Stimulated activated memory B cell treated with anti-CD40 and anti-IgM and Interleukin-4, amounts not matched to agents 10 μg/mL and 1 μg/mL and 100 μg/mL, for 72 hours (primary cell): ENCODE data around the gene PTPRA.
"Not testable (repeated sequence)": the region's sequence is repeated elsewhere in the genome, so short reads cannot be mapped to it uniquely, and the experiment has no call there.

ENCODE experiments used
- ATAC-seq: fragments of 150-1000 bp; cut with Tn5 transposase; 2 replicates; pipeline ENCODE4 v1.10.0; 2021
- H3K27ac Mint-ChIP-seq: one replicate; pipeline ENCODE4 v1.8.0; 2022; ENCODE audit warnings: mild to moderate bottlenecking, mixed read lengths
- H3K27me3 Mint-ChIP-seq: one replicate; pipeline ENCODE4 v1.8.0; 2022; ENCODE audit warnings: mixed read lengths
- H3K36me3 Mint-ChIP-seq: one replicate; pipeline ENCODE4 v1.8.0; 2022; ENCODE audit warnings: mixed read lengths
- H3K4me1 Mint-ChIP-seq: one replicate; pipeline ENCODE4 v1.8.0; 2022; ENCODE audit warnings: mixed read lengths
- H3K4me3 Mint-ChIP-seq: one replicate; pipeline ENCODE4 v1.8.0; 2022; ENCODE audit warnings: mild to moderate bottlenecking, moderate library complexity, mixed read lengths
- H3K9me3 Mint-ChIP-seq: one replicate; pipeline ENCODE4 v1.8.0; 2022; ENCODE audit warnings: mixed read lengths

Gene PTPRA

DNA sequence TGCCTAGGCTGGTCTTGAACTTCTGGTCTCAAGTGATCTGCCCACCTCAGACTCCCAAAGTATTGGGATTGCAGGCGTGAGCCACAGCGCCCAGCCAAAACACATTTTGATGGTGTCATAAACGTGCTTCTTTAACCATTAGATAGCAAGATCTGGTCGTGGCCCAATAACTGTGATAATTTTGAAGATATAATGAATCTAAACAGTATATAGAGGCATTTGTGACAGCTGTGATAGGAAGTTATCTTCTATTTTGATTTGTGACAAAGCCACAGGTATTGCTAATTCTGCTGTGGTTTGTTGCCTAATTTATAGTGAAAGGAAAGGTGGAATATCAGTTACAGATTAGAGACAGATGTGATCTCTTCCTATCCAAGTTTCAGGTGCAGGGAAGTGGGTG lies 197.4 kb downstream of the PTPRA start:
- peaks cover 46% of the 10 kb centered on the region for H3K4me1 Mint-ChIP-seq

GRCh38 chr20:3071266-3071609 lies 198.0 kb downstream of the PTPRA start:
- no peaks in the 10 kb centered on the region for H3K27me3 Mint-ChIP-seq
- H3K9me3 Mint-ChIP-seq: no peaks in the 10 kb centered on the region
- H3K36me3 Mint-ChIP-seq: no peaks in the 10 kb centered on the region
- H3K4me3 Mint-ChIP-seq: peak overlapping the region; percentile 79
- H3K27ac Mint-ChIP-seq: no peak overlapping the region
- H3K4me1 Mint-ChIP-seq: peaks cover 46% of the 10 kb centered on the region
- no peak for ATAC-seq

More for the DNA sequence above, 197.4 kb downstream of the PTPRA start:
- Mint-ChIP-seq H3K36me3 (no peaks in the 10 kb centered on the region), H3K27ac (no peak overlapping the region), H3K4me3 (peak overlapping the region; percentile 79), H3K27me3 (no peaks in the 10 kb centered on the region), H3K9me3 (no peaks in the 10 kb centered on the region)
- no peak for ATAC-seq

DNA sequence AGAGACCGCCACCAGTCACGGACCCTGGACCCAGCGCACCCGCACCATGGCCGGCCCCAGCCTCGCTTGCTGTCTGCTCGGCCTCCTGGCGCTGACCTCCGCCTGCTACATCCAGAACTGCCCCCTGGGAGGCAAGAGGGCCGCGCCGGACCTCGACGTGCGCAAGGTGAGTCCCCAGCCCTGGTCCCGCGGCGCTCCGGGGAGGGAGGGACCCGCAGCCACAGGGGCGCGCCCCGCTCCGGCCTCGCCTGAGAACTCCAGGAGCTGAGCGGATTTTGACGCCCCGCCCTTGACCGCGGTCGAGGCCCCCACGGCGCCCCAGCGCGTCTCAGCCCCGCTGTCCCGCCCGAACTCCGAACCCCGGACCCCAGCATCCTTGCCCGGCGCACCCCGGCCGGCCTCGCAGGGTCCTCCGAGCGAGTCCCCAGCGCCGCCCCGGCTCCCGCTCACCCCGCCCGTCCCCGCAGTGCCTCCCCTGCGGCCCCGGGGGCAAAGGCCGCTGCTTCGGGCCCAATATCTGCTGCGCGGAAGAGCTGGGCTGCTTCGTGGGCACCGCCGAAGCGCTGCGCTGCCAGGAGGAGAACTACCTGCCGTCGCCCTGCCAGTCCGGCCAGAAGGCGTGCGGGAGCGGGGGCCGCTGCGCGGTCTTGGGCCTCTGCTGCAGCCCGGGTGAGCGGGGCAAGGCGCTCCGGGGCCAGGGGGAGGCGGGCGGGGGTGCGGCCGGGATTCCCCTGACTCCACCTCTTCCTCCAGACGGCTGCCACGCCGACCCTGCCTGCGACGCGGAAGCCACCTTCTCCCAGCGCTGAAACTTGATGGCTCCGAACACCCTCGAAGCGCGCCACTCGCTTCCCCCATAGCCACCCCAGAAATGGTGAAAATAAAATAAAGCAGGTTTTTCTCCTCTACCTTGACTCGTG lies 198.6 kb downstream of the PTPRA start, which contains the start of gene OXT:
Gene OXT (plus strand): TSS at position 11 of the 920 bp plus-strand sequence. CDS start 36 bp downstream, at position 47.
- peak within 1 kb of the TSS; percentile 76 for H3K27ac Mint-ChIP-seq
- H3K27me3 Mint-ChIP-seq: no peaks in the 10 kb centered on the region
- H3K9me3 Mint-ChIP-seq: no peaks in the 10 kb centered on the region
- peak; percentile 76 for ATAC-seq
- peak within 1 kb of the TSS; percentile 79 for H3K4me3 Mint-ChIP-seq
- H3K4me1 Mint-ChIP-seq: peaks cover 46% of the 10 kb centered on the region
- H3K36me3 Mint-ChIP-seq: no peaks in the 10 kb centered on the region

- peak overlapping the region; percentile 76 for H3K27ac Mint-ChIP-seq
- peaks cover 39% of the 10 kb centered on the region for H3K4me1 Mint-ChIP-seq
- H3K36me3 Mint-ChIP-seq: no peaks in the 10 kb centered on the region
- peak overlapping the region; percentile 79 for H3K4me3 Mint-ChIP-seq
- no peak for ATAC-seq
- H3K27me3 Mint-ChIP-seq: no peaks in the 10 kb centered on the region
- H3K9me3 Mint-ChIP-seq: no peaks in the 10 kb centered on the region
Measured at GRCh38 chr20:3072530-3073250, 199.4 kb downstream of the PTPRA start.

GRCh38 chr20:3073251-3073643 lies 200.0 kb downstream of the PTPRA start:
- not testable (repeated sequence) for H3K4me3 Mint-ChIP-seq, ATAC-seq, H3K9me3 Mint-ChIP-seq, H3K27me3 Mint-ChIP-seq, H3K36me3 Mint-ChIP-seq, H3K27ac Mint-ChIP-seq
- H3K4me1 Mint-ChIP-seq: peaks cover 34% of the 10 kb centered on the region

DNA sequence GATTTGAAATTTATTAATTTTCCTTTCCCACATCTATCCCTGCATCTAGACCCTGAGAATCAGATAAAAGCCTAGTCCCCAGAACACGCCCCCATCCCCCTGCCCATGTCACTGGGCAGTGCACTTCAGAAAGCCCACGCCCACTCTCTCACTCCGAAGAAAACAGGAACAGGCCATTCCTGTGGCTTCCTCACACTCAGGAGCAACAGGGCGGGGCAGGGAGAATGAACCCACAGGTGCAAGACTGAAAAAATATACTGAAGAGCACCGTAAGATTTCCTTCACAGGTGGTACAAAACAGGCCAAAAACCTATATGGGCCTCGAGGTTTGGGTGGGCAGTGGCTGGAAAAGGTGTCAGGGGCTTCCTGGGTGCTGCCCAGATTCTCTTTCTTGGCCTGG lies 201.5 kb downstream of the PTPRA start:
- Mint-ChIP-seq H3K27ac (no peak overlapping the region), H3K36me3 (no peaks in the 10 kb centered on the region), H3K9me3 (no peaks in the 10 kb centered on the region), H3K4me1 (peaks cover 21% of the 10 kb centered on the region), H3K4me3 (no peak overlapping the region), H3K27me3 (peaks cover 13% of the 10 kb centered on the region)
- ATAC-seq: no peak

GRCh38 chr20:3075315-3075714 lies 202.0 kb downstream of the PTPRA start:
- peaks cover 21% of the 10 kb centered on the region for H3K4me1 Mint-ChIP-seq
- not testable (repeated sequence) for H3K4me3 Mint-ChIP-seq, ATAC-seq

DNA sequence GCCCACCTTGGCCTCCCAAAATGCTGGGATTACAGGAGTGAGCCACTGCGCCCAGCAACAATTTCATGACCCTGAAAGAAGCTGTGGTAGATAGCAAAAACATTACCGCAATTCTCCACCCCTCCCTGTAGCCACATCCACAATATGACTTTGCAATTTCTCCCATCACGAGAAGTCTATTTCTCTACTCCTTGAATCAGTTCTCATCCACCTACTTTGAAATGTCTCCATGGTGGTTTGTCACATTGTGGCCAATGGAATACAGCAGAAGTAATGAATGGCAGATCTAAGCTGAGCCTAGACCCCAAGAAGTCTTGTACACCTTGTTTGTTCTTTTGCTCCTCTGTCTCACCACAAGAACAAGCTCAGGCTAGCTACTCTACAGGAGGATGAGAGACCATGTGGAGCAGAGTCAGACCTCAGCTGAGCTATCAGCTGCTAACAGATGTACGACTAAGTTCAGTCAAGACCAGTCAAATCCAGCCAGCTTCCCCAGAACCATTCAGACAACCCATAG lies 204.4 kb downstream of the PTPRA start:
- peaks cover 40% of the 10 kb centered on the region for H3K27me3 Mint-ChIP-seq
- no peak for ATAC-seq
- H3K36me3 Mint-ChIP-seq: no peaks in the 10 kb centered on the region
- peaks cover 5% of the 10 kb centered on the region for H3K4me1 Mint-ChIP-seq
- no peak overlapping the region for H3K4me3 Mint-ChIP-seq
- no peaks in the 10 kb centered on the region for H3K9me3 Mint-ChIP-seq
- no peak overlapping the region for H3K27ac Mint-ChIP-seq

More at GRCh38 chr20:3075315-3075714, 202.0 kb downstream of the PTPRA start:
- not testable (repeated sequence) for H3K27ac Mint-ChIP-seq, H3K36me3 Mint-ChIP-seq, H3K9me3 Mint-ChIP-seq
- H3K27me3 Mint-ChIP-seq: peaks cover 18% of the 10 kb centered on the region

DNA sequence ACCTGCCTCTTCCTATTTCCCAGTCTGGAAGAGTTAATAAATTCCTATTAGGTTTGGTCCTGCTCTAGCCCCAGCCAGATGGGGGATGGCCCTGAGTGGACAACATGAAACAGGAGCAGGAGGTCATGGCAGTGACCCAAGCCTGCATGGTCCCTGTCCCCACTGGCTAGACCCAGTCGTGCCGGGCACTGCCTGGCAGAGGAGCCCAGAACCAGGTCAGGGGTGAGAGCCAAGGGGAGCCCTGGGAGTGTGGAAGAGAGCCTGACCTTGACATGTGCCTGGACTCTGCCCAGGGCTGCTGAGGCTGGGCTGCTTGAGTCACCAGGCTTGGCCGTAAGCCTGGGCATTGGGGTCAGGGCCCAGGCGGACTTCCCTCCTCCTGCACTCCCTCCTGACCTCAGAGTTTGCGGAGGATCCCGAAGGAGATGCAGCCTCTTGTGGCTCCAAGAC lies 207.7 kb downstream of the PTPRA start:
- Mint-ChIP-seq H3K9me3 (no peaks in the 10 kb centered on the region), H3K27ac (no peak overlapping the region), H3K4me1 (peaks cover 13% of the 10 kb centered on the region), H3K36me3 (no peaks in the 10 kb centered on the region), H3K27me3 (peaks cover 68% of the 10 kb centered on the region), H3K4me3 (peak overlapping the region; percentile 15)
- ATAC-seq: no peak

GRCh38 chr20:3081641-3082040 lies 208.4 kb downstream of the PTPRA start:
- Mint-ChIP-seq H3K27ac (no peak overlapping the region), H3K36me3 (no peaks in the 10 kb centered on the region), H3K9me3 (no peaks in the 10 kb centered on the region), H3K4me3 (no peak overlapping the region), H3K4me1 (peaks cover 13% of the 10 kb centered on the region), H3K27me3 (peaks cover 68% of the 10 kb centered on the region)
- no peak for ATAC-seq

DNA sequence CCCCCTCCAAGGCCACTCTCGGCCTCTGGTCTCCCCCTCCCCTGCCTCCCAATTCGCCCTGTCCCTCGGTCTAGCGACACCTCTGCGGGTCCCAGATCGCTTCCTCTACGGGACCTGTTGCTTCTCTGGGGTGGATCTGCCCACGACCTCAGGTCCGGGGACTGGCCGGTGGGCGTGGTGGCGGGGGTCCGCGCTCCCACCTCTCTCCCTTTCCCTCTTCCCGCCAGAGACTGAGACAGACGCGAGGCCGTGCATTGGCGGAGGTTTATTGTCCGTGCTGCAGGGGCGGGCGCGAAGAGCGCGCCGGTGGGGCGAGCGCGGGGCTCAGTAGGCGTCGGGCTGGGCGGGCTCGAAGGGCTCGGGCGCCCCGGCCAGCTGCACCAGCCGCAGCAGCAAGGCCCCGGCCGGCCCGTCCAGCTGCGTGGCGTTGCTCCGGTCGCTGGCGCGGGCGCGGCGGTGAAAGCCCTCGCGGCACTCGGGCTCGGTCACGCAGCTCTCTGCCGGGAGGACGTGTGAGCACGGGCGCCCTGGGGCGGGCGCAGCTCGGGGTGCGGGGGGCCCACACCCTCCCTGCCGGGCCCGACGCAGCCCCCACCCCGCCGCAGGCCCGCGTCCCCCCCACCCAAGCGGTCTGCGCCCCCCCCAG lies 209.1 kb downstream of the PTPRA start:
- no peaks in the 10 kb centered on the region for H3K9me3 Mint-ChIP-seq
- peak; percentile 49 for ATAC-seq
- peak overlapping the region; percentile 47 for H3K4me3 Mint-ChIP-seq
- peaks cover 13% of the 10 kb centered on the region for H3K4me1 Mint-ChIP-seq
- H3K27ac Mint-ChIP-seq: no peak overlapping the region
- H3K36me3 Mint-ChIP-seq: no peaks in the 10 kb centered on the region
- H3K27me3 Mint-ChIP-seq: peaks cover 68% of the 10 kb centered on the region

DNA sequence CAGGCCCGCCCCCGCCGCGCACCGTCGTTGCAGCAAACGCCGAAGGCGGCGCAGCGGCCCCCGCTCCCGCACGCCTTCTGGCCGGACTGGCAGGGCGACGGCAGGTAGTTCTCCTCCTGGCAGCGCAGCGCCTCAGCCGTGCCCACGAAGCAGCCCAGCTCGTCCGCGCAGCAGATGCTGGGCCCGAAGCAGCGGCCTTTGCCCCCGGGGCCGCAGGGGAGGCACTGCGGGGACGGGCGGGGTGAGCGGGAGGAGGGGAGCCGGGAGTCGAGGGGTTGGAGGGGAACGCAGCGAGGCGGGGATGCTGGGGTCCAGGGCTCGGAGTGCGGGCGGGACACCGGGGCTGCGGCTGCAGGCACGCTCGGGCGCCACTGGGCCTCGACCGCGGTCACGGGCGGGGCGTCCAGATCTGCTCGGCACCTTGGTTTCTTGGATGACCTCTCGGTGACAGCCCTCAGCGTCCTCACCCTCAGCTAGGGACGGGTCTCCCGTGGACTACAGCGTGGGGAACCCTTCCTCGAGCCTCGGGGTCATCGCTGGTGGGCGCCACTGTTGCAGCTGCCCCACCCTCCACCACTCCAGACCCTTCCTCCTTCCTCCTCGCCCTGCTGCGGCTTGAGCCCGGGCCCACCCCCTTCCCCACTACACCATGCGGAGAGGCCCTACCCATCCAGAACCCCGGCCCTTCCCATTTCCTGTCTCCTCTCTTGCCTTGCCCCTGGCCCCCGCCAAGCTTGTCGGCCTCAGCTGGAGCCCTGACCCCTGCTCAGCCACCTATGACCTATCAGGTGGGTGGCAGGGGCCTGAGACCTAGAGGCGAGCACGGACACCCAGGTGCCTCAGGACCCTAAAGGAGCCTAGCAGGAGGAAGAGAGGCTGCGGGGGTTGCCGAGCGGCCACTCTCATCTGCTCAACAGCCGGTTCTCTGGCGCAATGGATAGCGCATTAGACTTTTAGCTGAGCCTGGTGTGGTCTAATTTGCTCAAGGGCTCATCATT lies 210.0 kb downstream of the PTPRA start:
- no peak overlapping the region for H3K27ac Mint-ChIP-seq
- peaks cover 13% of the 10 kb centered on the region for H3K4me1 Mint-ChIP-seq
- no peaks in the 10 kb centered on the region for H3K9me3 Mint-ChIP-seq
- H3K27me3 Mint-ChIP-seq: peaks cover 68% of the 10 kb centered on the region
- no peaks in the 10 kb centered on the region for H3K36me3 Mint-ChIP-seq
- peak overlapping the region; percentile 68 for H3K4me3 Mint-ChIP-seq
- ATAC-seq: no peak

GRCh38 chr20:3084283-3084985 lies 211.2 kb downstream of the PTPRA start, which contains the start of gene AVP:
Gene AVP, minus strand, starts transcription at chr20:3084724. Its CDS starts 50 bp downstream, at chr20:3084674.
- Mint-ChIP-seq H3K9me3 (no peaks in the 10 kb centered on the region), H3K4me3 (peak within 1 kb of the TSS; percentile 68), H3K27ac (no peak within 1 kb of the TSS), H3K27me3 (peaks cover 61% of the 10 kb centered on the region), H3K36me3 (no peaks in the 10 kb centered on the region), H3K4me1 (peaks cover 13% of the 10 kb centered on the region)
- ATAC-seq: no peak
